Stimulated activated CD8-positive, alpha-beta memory T cell treated with anti-CD3 and anti-CD28 coated beads, Interleukin-7, amount 100 ng/mL, for 48 hours (primary cell): ENCODE measurements around the gene RECK.
A peak's percentile ranks its signal among the peaks of the same experiment; 100 is the strongest.
"Not testable (repeated sequence)": the region's sequence is repeated elsewhere in the genome, so short reads cannot be mapped to it uniquely, and the experiment has no call there.

Source experiments
- DNase-seq, 2 donors: peaks; one replicate each; pipeline ENCODE4 v3.0.0-alpha.2; 2020; ENCODE audit warnings: low read depth in 1 of 2; ENCODE audit errors: extremely low read depth in 1 of 2

Gene RECK

DNA sequence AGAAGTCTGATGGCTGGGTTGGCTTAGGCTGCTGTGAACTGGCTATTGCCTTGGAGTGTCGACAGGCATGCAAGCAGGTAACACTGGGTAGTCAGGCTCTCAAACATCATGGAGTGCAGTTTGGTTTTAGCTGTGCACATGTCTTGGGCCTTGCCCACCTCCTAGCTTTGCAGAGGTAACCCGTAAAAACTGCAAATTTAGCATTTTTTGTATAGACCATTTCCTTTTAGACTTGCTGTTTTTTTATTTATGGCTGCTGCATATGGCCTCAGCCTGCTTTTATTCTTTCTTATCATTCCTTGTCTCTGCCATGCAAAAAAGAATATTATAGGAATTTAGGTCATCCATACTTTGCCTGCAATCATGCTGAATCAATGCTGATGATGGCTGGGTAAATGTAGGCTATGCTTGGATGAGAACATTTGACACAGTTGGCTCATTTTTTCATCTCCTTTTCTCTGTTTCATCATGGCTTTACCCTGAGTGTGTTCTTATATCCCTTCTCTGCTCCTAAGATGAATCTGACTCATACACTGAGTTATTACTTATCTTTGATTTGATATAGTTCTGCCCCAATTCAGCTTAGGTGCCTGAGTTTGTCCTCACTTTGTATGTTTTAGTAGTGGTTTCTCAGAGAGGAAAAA lies 27.2 kb downstream of the RECK start:
- no peak for DNase-seq

DNA sequence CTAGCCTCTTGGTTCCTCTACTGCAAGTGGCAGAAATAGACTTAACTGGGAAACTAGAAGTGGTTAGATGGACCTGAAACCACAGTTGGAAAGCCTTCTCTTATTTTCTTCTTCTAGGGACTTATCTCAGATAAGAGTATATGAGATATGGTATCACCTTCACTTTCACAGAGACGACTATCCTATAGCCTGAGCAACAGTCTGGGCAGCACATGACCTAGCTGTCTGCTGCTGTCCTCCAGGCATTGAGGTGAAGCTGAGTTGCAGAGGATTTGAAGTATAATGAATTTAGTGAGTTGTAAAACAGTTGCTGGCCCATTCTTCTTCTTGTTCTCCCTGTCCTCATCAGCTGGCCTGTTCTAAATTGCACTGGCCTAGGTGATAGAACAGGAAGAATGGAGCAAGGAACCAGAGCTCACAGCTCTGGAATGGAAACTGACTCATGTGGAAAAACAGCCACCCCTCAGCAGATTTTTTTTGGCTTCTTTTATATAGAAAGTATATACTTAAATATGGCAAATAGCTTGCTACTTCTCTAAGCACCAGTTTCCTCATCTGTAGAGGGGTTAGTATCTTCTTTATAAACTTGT lies 27.8 kb downstream of the RECK start:
- DNase-seq = no peak

- no peak for DNase-seq
These were observed 37.3 kb downstream of the RECK start for GRCh38 chr9:36074055-36074454.

- DNase-seq = no peak
These were observed 38.3 kb downstream of the RECK start for GRCh38 chr9:36074870-36075532.

- DNase-seq = no peak
These were observed 41.3 kb downstream of the RECK start for GRCh38 chr9:36078051-36078450.

- no peak for DNase-seq
These were observed 43.8 kb downstream of the RECK start for GRCh38 chr9:36080519-36080918.

DNA sequence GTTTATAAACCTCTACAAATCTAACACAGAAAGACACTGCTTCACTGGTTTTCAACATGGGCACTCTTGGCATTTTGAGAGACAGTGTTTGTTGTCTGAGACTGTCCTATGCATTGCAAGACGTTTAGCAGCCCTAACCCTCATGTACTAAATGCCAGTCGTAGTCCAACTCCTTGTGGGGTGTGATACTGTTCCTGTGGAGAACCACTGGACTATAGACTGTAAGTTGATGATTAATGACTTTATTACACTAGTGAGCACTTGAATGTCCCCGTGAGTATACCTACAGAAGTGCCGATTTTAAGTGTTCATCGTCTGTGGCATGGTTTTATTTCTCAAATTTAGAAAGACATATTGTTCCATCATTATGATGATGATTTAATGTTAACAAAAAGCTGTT lies 46.2 kb downstream of the RECK start:
- no peak for DNase-seq

- DNase-seq = no peak
These were observed 49.7 kb downstream of the RECK start for GRCh38 chr9:36086442-36086841.

GRCh38 chr9:36087054-36087453 lies 50.3 kb downstream of the RECK start:
- DNase-seq = not testable (repeated sequence)

GRCh38 chr9:36088020-36088419 lies 51.3 kb downstream of the RECK start:
- DNase-seq = no peak

DNA sequence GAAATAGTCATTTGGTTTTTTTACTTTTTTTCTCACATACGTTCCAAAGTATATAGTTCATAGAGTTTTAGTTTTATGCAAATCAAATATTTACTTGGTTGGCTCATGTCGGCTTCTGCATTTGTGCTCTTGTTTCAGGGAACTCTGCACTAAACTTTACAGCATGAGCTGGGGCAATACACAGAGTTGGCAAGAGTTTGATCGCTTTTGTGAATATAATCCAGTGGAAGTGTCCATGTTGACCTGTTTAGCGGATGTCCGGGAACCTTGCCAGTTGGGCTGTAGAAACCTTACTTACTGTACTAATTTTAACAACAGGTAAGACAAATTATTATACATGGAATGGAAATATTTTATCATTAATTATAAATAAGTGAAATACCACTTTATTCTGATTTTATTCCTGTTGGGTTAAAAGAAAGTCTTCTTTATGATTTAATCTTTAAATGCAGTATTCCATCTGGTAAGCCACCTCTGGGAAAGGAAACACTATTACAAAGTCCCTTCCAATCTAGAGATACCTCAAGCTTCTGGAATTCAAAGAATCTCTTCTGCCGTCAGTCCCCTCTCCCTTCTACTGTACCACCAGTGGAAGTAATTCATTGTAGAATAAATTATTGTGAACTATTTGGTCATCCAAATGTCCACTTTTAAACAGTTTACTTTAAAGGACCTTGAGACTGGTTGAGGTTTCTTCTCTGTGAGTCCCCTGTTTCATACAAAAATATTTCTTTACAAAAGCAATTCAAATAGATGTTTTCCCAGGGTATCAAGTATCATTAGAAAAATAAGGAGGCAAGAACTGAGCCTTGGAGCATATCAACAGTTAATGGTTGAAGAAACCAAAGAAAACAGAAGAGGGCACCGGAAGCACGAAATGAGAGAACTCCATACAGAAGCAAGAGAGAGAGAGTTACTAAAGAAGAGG lies 54.6 kb downstream of the RECK start:
- DNase-seq = no peak

DNA sequence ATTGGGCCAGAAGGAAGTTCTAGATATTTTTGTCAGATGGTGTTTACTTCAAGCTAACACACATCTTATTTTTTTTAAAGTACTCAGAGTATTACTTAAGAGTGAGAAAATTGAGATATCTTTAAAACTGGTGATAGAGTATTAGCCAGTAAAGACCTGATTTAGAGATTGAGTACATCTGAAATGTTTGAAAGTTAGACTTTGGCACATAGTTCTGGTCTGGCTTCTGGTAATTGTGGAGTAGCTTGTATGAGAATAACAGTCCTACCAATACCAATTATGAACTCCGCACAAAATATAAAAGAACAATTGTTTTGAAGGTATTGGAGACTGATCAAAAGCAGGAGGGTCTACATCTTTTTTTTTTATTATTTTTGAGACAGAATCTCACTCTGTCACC lies 55.3 kb downstream of the RECK start:
- DNase-seq = no peak

GRCh38 chr9:36092509-36093215 lies 55.9 kb downstream of the RECK start:
- DNase-seq = peak; percentile 10 to 38

GRCh38 chr9:36093384-36093783 lies 56.7 kb downstream of the RECK start:
- DNase-seq = no peak

GRCh38 chr9:36099718-36100117 lies 63.0 kb downstream of the RECK start:
- no peak for DNase-seq

DNA sequence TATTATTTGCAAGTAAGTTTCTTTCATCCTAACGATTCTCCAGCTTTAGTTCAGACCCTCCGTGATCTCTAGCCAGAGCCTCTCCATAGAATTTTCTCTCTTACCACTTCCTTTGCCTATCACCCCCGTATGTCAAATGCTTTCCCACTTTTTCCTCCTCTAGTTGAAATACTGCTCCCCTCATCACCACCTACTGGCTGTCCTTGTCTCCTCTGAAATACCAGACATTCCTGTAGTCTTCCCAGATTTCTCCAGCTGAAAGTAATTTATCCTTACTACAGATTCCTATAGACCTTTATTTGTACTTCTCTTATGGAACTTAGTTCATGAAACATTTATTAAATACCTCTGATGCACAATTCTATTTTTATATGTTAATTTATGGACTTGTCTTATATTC lies 63.8 kb downstream of the RECK start:
- no peak for DNase-seq

DNA sequence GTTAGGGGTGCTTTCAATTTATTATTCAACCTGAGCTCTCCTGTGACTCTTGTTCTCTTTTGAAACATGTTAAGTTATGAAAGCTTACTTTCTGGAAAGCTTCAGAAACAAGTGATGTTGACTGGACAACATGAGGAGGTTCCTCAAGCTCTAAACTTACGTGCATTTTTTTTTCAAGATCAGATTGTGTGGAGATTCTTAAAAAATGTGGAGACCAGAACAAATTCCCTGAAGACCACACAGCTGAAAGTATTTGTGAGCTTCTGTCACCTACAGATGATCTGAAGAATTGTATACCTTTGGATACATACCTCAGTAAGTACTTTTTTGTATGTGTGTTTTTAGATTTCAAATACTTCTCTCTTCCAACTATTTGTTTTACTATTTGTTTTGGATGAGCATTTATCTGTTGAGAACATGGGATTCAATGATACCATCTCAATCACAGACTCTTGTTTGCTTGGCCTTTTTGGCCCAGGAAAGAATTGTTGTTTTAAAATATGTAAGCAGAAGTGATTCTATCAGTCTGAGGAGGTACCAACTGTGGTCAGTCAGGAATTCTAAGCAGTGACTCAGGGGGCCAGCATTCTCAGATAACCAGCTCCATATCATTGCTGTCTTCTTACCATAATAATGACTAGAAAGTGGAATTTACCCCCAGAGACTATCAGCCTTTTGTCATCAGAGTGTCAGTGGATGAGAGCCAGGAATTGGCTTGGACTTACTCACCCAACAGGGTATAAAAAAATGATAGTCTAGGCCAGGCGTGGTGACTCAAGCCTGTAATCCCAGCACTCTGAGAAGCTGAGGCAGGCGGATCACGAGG lies 65.4 kb downstream of the RECK start:
- DNase-seq = no peak

DNA sequence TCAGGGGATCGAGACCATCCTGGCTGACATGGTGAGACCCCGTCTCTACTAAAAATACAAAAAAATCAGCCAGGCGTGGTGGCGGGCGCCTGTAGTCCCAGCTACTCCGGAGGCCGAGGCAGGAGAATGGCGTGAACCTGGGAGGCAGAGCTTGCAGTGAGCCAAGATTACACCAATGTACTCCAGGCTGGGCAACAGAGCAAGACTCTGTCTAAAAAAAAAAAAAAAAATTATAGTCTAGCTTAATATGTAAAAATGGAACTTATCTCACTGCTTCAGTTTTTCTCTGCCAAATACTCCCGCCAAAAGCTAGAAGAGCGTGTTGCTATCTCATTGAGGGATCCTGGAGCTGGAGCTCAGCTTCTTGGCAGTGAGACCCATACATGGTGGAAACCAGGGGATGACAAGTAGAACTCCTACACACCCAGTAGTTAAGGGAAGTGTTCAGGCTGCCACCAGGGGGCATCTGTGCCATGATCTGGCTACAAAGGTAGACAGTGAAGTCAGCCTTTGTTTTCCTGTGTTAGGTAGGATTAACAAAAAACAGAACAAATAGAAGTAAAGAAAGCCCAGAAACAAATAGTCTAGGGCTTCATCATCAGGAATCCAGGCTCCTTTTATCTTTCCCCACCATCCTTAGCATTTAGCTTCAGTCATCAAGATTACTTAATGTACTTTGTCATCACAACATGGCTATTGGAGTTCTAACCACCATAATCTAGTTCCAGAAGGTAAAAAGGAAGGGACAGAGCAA lies 66.2 kb downstream of the RECK start:
- DNase-seq = peak; percentile 51 to 75

DNA sequence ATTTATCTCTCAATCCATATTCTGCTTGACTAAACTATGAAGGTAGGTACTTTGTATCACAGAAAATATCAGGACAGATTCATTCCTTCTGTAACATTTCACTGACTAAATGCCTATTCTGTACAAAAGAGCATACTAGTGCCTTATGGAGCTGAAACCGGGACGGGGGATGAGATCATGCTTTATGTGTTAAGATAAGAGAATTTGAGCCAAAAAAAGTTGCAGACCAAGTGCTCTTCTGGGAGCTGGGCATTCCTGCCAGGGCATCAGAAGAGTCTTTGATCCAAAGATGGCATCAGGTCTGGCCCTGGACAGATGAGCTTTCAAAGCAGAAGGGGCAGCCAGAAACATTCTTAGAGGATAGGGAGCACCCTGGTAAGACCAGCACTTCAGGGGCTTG lies 72.4 kb downstream of the RECK start:
- DNase-seq = no peak
